Heart left ventricle (tissue), 13 donors: Measurements from ENCODE around the gene SYCP2L.

Experiments used
- POLR2A ChIP-seq, 2 donors: fragments of 450-650 bp; IDR thresholded peaks; one replicate each; pipeline ENCODE4 v1.6.1; 2017; ENCODE audit warnings: antibody characterized with exemption in 2 of 2, mild to moderate bottlenecking in 2 of 2, moderate library complexity in 2 of 2
- TF ChIP-seq, protein P1 (sequence below), 12 donors: fragments of 200-600 bp; sonication (generic) in 4 of 12; IDR thresholded peaks; one replicate each; pipeline versions ENCODE4 v1.5.0 to v1.8.0; 2018 to 2022; ENCODE audit warnings: antibody characterized with exemption in 12 of 12, mild to moderate bottlenecking in 5 of 12
- donor health status: ischemic (EF 13 %, LVEDD 7.1; RV severe dilation, severe dysfunction).
- donor health status: DM: no; HTN: yes; CAD: no.
- donor health status: DM: no; HTN: no; CAD: no.
- donor health status: ischemic (EF 25% LVEDD 6.9; RV normal size, moderate dysfunction).
- donor health status: ischemic (EF 25% LVEDD 5.7; RV mildly dilated, moderate dysfunction).
- donor health status: ischemic (EF 35%, LVEDD 5.7; RV mildly dilated, moderate dysfunction).
- donor health status: nonischemic (EF 11% LVEDD 7.7; RV severe dilation, severe dysfunction).
- donor health status: DM: yes; HTN: yes; CAD: no.
- donor health status: PGD.
- donor health status: ischemic (EF 29% LVEDD 5.4; RV normal size, mild dysfunction).
- donor health status: nonischemic (EF 23%, LVEDD 6.1; RV moderate dilation, normal function).

GRCh38 chr6:10939840-10940239 is 53.0 kb downstream of the SYCP2L start:
- TF ChIP-seq, protein P1, sequence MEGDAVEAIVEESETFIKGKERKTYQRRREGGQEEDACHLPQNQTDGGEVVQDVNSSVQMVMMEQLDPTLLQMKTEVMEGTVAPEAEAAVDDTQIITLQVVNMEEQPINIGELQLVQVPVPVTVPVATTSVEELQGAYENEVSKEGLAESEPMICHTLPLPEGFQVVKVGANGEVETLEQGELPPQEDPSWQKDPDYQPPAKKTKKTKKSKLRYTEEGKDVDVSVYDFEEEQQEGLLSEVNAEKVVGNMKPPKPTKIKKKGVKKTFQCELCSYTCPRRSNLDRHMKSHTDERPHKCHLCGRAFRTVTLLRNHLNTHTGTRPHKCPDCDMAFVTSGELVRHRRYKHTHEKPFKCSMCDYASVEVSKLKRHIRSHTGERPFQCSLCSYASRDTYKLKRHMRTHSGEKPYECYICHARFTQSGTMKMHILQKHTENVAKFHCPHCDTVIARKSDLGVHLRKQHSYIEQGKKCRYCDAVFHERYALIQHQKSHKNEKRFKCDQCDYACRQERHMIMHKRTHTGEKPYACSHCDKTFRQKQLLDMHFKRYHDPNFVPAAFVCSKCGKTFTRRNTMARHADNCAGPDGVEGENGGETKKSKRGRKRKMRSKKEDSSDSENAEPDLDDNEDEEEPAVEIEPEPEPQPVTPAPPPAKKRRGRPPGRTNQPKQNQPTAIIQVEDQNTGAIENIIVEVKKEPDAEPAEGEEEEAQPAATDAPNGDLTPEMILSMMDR (IDR thresholded peaks at IDR 0.05) = no peak
- TF ChIP-seq POLR2A (IDR thresholded peaks at IDR 0.05) = no peak
